GM18951 (cell line): ENCODE measurements around the gene CABYR.

Experiments
- POLR2A ChIP-seq: IDR thresholded peaks from 4 replicates; pipeline ENCODE4 v1.6.1; 2011; ENCODE audit warnings: mild to moderate bottlenecking; ENCODE audit not compliant: insufficient read length, insufficient read depth; ENCODE audit errors: extremely low read depth
- in situ Hi-C: fragments of 300-500 bp; cut with MboI; formaldehyde crosslinking; loops from one replicate; pipeline ENCODE4 v1.12.0; 2022; ENCODE audit warnings: low sequenced_read_pairs, mixed read lengths, inconsistent platforms; ENCODE audit not compliant: unreplicated experiment

CABYR gene

DNA sequence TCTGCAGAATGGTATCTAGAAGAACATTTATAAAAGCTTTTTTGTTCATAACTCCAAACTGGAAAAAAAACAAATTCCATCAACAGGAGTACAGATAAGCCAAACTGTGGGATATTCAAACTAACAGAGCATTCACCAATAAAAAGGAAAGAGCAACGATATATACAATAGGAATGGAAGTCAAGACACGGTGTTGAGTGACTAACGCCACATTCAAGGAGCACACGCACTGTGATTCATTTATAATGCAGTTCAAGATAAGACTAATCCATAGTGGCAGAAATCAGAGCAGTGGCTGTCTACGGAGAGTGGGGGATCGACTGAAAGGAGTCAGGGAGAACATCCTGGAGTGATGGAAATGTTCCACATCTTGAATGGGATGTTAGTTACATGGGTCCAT lies 70.7 kb downstream of the CABYR start:
- TF ChIP-seq POLR2A, result no peak
- in situ Hi-C loops, result no loop called here
